GM12891 (cell line): Measurements from ENCODE around the gene TBL1X.
"Not testable (repeated sequence)": the region's sequence is repeated elsewhere in the genome, so short reads cannot be mapped to it uniquely, and the experiment has no call there.

Source experiments
- DNase-seq: peaks from one replicate; pipeline ENCODE4 v3.0.0; 2011; ENCODE audit warnings: low spot score; ENCODE audit not compliant: insufficient read length
- FAIRE-seq: peaks from 2 replicates; lab custom pipeline; 2011; peaks lifted over from hg19 to GRCh38; lab: Jason Lieb, UNC
- PAX5 ChIP-seq: IDR thresholded peaks from 2 replicates; pipeline ENCODE4 v1.6.1; 2011; ENCODE audit warnings: low read length, moderate library complexity, mild to moderate bottlenecking; ENCODE audit not compliant: insufficient read depth, severe bottlenecking
- POLR2A ChIP-seq: IDR thresholded peaks from 2 replicates; pipeline ENCODE4 v1.6.1; 2011; ENCODE audit warnings: low read depth, low read length, control low read depth
- POLR2AphosphoS5 ChIP-seq: IDR thresholded peaks from 2 replicates; pipeline ENCODE4 v1.6.1; 2011; ENCODE audit warnings: low read depth, low read length, control low read depth
- POU2F2 ChIP-seq: IDR thresholded peaks from 2 replicates; pipeline ENCODE4 v1.6.1; 2011; ENCODE audit warnings: low read depth, mild to moderate bottlenecking, control low read depth, low read length, moderate library complexity
- SPI1 ChIP-seq: IDR thresholded peaks from 2 replicates; pipeline ENCODE4 v1.6.1; 2011; ENCODE audit warnings: low read depth, low read length, control low read depth
- TAF1 ChIP-seq: IDR thresholded peaks from 2 replicates; pipeline ENCODE4 v1.6.1; 2011; ENCODE audit warnings: low read depth, low read length, control low read depth

The TBL1X gene

GRCh38 chrX:9434051-9434550 lies 30.8 kb upstream of the TBL1X start:
- no peak for DNase-seq

GRCh38 chrX:9435086-9435485 lies 29.8 kb upstream of the TBL1X start:
- not testable (repeated sequence) for FAIRE-seq, DNase-seq

More at GRCh38 chrX:9434051-9434550, 30.8 kb upstream of the TBL1X start:
- no peak for FAIRE-seq
- TF ChIP-seq PAX5, result no peak
- TF ChIP-seq SPI1, result no peak
- TF ChIP-seq POLR2A, result no peak
- no peak for TF ChIP-seq POLR2AphosphoS5
- no peak for TF ChIP-seq POU2F2
- TF ChIP-seq TAF1, result no peak

- TF ChIP-seq POLR2A (no peak), SPI1 (no peak), POLR2AphosphoS5 (no peak), TAF1 (no peak), PAX5 (no peak), POU2F2 (no peak)
- FAIRE-seq (no peak), DNase-seq (no peak)
Observed at GRCh38 chrX:9436812-9437211, 28.0 kb upstream of the TBL1X start.

GRCh38 chrX:9438933-9439494 lies 25.8 kb upstream of the TBL1X start:
- TF ChIP-seq PAX5 (no peak), TAF1 (no peak), POLR2A (no peak), SPI1 (no peak), POU2F2 (no peak), POLR2AphosphoS5 (no peak)
- DNase-seq (no peak), FAIRE-seq (no peak)

- FAIRE-seq (no peak), DNase-seq (no peak)
- no peak for TF ChIP-seq TAF1
- TF ChIP-seq SPI1, result no peak
- TF ChIP-seq POU2F2, result no peak
- no peak for TF ChIP-seq PAX5
- no peak for TF ChIP-seq POLR2AphosphoS5
- TF ChIP-seq POLR2A, result no peak
Observed at GRCh38 chrX:9440116-9440844, 24.6 kb upstream of the TBL1X start.

- FAIRE-seq, result no peak
- no peak for DNase-seq
- no peak for TF ChIP-seq TAF1
- TF ChIP-seq POU2F2, result no peak
- no peak for TF ChIP-seq SPI1
- TF ChIP-seq POLR2AphosphoS5, result no peak
- TF ChIP-seq POLR2A, result no peak
- TF ChIP-seq PAX5, result no peak
Observed at GRCh38 chrX:9442056-9442455, 22.8 kb upstream of the TBL1X start.

- DNase-seq (no peak), FAIRE-seq (no peak)
- TF ChIP-seq POLR2AphosphoS5, result no peak
- TF ChIP-seq POU2F2, result no peak
- no peak for TF ChIP-seq SPI1
- no peak for TF ChIP-seq PAX5
- no peak for TF ChIP-seq TAF1
- TF ChIP-seq POLR2A, result no peak
Observed at GRCh38 chrX:9443327-9443726, 21.5 kb upstream of the TBL1X start.

GRCh38 chrX:9447906-9448305 lies 17.0 kb upstream of the TBL1X start:
- DNase-seq, result no peak
- no peak for FAIRE-seq
- TF ChIP-seq TAF1, result no peak
- TF ChIP-seq POLR2AphosphoS5, result no peak
- TF ChIP-seq PAX5, result no peak
- no peak for TF ChIP-seq POU2F2
- TF ChIP-seq POLR2A, result no peak
- TF ChIP-seq SPI1, result no peak

- FAIRE-seq, result no peak
- no peak for TF ChIP-seq POU2F2
- no peak for DNase-seq
Observed at GRCh38 chrX:9456250-9457074, 8.4 kb upstream of the TBL1X start.

- FAIRE-seq, DNase-seq: not testable (repeated sequence)
Observed at GRCh38 chrX:9458034-9458433, 6.8 kb upstream of the TBL1X start.
